GM10266 (cell line): Measurements from ENCODE around the gene CHRNE.

ENCODE experiments used
- DNase-seq: peaks from one replicate; pipeline ENCODE4 v3.0.0; 2012; ENCODE audit errors: extremely low spot score
- CTCF ChIP-seq: IDR thresholded peaks from 2 replicates; pipeline ENCODE4 v1.5.1; 2012; ENCODE audit warnings: mild to moderate bottlenecking, low read depth; ENCODE audit not compliant: control insufficient read depth, insufficient read depth; ENCODE audit errors: missing control alignments

Gene CHRNE

GRCh38 chr17:4903051-4903818 lies at the start of gene CHRNE:
Gene CHRNE (minus strand): TSS chr17:4903098. CDS start chr17:4903063, 35 bp downstream.
- peak; percentile 77 for TF ChIP-seq CTCF

GRCh38 chr17:4951486-4951885 lies 48.6 kb upstream of the CHRNE start:
- DNase-seq: no peak
- TF ChIP-seq CTCF: no peak

More at GRCh38 chr17:4903051-4903818, at the start of gene CHRNE:
- DNase-seq: peak; percentile 61

GRCh38 chr17:4950746-4951204 lies 47.9 kb upstream of the CHRNE start, which contains the start of gene ENO3:
Gene ENO3 (plus strand): TSS chr17:4951119. CDS start chr17:4951830, 711 bp downstream.
- DNase-seq: no peak
- no peak for TF ChIP-seq CTCF

- no peak for DNase-seq
- TF ChIP-seq CTCF: no peak
Measured at GRCh38 chr17:4950075-4950745, 47.3 kb upstream of the CHRNE start.

GRCh38 chr17:4949321-4950074 lies 46.6 kb upstream of the CHRNE start:
- DNase-seq: peak; percentile 92
- no peak for TF ChIP-seq CTCF

- DNase-seq: peak; percentile 94
- TF ChIP-seq CTCF: no peak
Measured at GRCh38 chr17:4948931-4949320, 46.0 kb upstream of the CHRNE start.
